Mammary epithelial cell (primary cell): Measurements from ENCODE around the gene DENND10.

Experiments used
- CTCF ChIP-seq, 2 donors: IDR thresholded peaks in 1 of 2; conservative IDR thresholded peaks in 1 of 2; 2 replicates each; pipeline ENCODE4 v1.5.1; 2011 to 2012; ENCODE audit warnings: inconsistent platforms in 2 of 2, low read length in 2 of 2, mild to moderate bottlenecking in 2 of 2, control low read depth in 1 of 2, low read depth in 1 of 2; ENCODE audit not compliant: insufficient read depth in 1 of 2; ENCODE audit errors: extremely low read depth in 1 of 2
- EZH2 ChIP-seq: IDR thresholded peaks from 2 replicates; pipeline ENCODE4 v1.6.1; 2012; ENCODE audit warnings: low read length, inconsistent platforms, borderline replicate concordance

DNA sequence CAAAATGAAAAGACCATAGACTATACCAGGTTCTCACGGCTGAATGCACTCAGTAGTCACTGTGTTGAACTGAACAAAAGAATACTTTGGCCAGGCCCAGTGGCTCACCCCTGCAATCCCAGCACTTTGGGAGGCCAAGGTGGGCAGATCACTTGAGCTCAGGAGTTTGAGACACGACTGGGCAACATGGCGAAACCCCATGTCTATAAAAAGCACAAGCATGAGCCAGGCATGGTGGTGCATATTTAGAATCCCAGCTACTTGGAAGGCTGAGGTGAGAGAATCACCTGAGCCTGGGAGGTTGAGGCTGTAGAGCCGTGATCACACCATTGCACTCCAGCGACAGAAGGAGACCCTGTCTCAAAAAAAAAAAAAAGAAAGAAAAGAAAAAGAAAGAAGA lies 49.1 kb downstream of the DENND10 start:
- TF ChIP-seq CTCF (conservative IDR thresholded peaks at IDR 0.05 in 1 of 2, IDR thresholded peaks at IDR 0.05 in 1 of 2; ENCODE audit: extremely low read depth in 1 of 2, insufficient read depth in 1 of 2, low read depth in 1 of 2, low read length in 2 of 2) (no peak), EZH2 (no peak)
